KMS-11 (cell line): ENCODE data around the gene FOCAD.

ENCODE experiments used
- H2AFZ ChIP-seq: fragments of 200-600 bp; sonication (generic); 2 replicates; pipeline ENCODE4 v1.6.1; 2016; ENCODE audit warnings: antibody characterized with exemption, mixed run types, low read depth
- H3K27ac ChIP-seq: fragments of 200-600 bp; sonication (generic); 2 replicates; pipeline ENCODE4 v1.6.1; 2016; ENCODE audit warnings: mild to moderate bottlenecking, mixed run types
- H3K27me3 ChIP-seq: fragments of 200-600 bp; sonication (generic); 2 replicates; pipeline ENCODE4 v1.6.1; 2017; ENCODE audit warnings: mild to moderate bottlenecking, low read depth, mixed run types, moderate library complexity; ENCODE audit not compliant: insufficient read depth
- H3K36me3 ChIP-seq: fragments of 200-600 bp; sonication (generic); 2 replicates; pipeline ENCODE4 v1.6.1; 2017; ENCODE audit warnings: mild to moderate bottlenecking, mixed run types; ENCODE audit not compliant: insufficient read depth
- H3K4me1 ChIP-seq: fragments of 200-600 bp; sonication (generic); 2 replicates; pipeline ENCODE4 v1.6.1; 2016; ENCODE audit warnings: mild to moderate bottlenecking, low read depth, mixed run types; ENCODE audit not compliant: poor library complexity, severe bottlenecking
- H3K4me2 ChIP-seq: fragments of 200-600 bp; sonication (generic); 2 replicates; pipeline ENCODE4 v1.7.0; 2016; ENCODE audit warnings: mild to moderate bottlenecking, mixed run types
- H3K4me3 ChIP-seq: fragments of 200-600 bp; sonication (generic); IDR thresholded peaks from 2 replicates; pipeline ENCODE4 v1.6.1; 2017; ENCODE audit warnings: low read depth, low read length, mixed read lengths; ENCODE audit not compliant: insufficient read depth
- H3K79me2 ChIP-seq: fragments of 200-600 bp; sonication (generic); 2 replicates; pipeline ENCODE4 v1.6.1; 2016; ENCODE audit warnings: low read depth, mixed run types; ENCODE audit not compliant: insufficient read depth
- H3K9ac ChIP-seq: fragments of 200-600 bp; sonication (generic); 2 replicates; pipeline ENCODE4 v1.6.1; 2016; ENCODE audit warnings: mild to moderate bottlenecking, mixed run types
- H4K20me1 ChIP-seq: fragments of 200-600 bp; sonication (generic); 2 replicates; pipeline ENCODE4 v1.6.1; 2016; ENCODE audit warnings: mild to moderate bottlenecking, mixed run types; ENCODE audit not compliant: insufficient read depth
- TF ChIP-seq, protein P1 (sequence below): fragments of 200-600 bp; sonication (generic); conservative IDR thresholded peaks from 2 replicates; pipeline ENCODE4 v1.6.1; 2017; ENCODE audit warnings: low read depth, mild to moderate bottlenecking, antibody characterized with exemption, low read length, moderate library complexity, mixed read lengths

FOCAD gene

DNA sequence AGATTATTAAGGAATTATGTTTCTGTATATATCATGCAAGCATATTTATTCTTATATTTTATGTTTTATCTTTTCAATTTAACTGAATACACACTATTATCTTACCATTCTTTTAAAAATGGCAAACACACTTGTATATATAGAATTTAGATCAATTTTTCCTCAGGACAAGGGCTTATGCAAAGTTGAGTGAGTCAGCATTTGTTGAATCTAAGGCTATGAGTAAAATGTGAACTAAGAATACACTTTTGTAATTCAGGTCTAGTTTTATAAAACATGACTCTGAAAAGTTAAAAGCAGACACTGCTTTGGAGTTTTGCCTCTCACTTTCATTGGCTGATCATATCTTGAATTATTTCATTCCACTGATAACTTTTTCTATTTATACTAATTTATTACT is 127.8 kb downstream of the FOCAD start:
- H4K20me1 ChIP-seq: no peaks in the 10 kb centered on the region
- TF ChIP-seq, protein P1, sequence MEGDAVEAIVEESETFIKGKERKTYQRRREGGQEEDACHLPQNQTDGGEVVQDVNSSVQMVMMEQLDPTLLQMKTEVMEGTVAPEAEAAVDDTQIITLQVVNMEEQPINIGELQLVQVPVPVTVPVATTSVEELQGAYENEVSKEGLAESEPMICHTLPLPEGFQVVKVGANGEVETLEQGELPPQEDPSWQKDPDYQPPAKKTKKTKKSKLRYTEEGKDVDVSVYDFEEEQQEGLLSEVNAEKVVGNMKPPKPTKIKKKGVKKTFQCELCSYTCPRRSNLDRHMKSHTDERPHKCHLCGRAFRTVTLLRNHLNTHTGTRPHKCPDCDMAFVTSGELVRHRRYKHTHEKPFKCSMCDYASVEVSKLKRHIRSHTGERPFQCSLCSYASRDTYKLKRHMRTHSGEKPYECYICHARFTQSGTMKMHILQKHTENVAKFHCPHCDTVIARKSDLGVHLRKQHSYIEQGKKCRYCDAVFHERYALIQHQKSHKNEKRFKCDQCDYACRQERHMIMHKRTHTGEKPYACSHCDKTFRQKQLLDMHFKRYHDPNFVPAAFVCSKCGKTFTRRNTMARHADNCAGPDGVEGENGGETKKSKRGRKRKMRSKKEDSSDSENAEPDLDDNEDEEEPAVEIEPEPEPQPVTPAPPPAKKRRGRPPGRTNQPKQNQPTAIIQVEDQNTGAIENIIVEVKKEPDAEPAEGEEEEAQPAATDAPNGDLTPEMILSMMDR: no peak
- H3K79me2 ChIP-seq: no peaks in the 10 kb centered on the region
- no peak overlapping the region for H3K9ac ChIP-seq
- H3K27me3 ChIP-seq: no peaks in the 10 kb centered on the region
- no peak overlapping the region for H3K4me3 ChIP-seq
- H3K4me2 ChIP-seq: no peak overlapping the region
- H2AFZ ChIP-seq: no peak overlapping the region
- H3K36me3 ChIP-seq: no peaks in the 10 kb centered on the region
- no peak overlapping the region for H3K27ac ChIP-seq
- no peaks in the 10 kb centered on the region for H3K4me1 ChIP-seq

DNA sequence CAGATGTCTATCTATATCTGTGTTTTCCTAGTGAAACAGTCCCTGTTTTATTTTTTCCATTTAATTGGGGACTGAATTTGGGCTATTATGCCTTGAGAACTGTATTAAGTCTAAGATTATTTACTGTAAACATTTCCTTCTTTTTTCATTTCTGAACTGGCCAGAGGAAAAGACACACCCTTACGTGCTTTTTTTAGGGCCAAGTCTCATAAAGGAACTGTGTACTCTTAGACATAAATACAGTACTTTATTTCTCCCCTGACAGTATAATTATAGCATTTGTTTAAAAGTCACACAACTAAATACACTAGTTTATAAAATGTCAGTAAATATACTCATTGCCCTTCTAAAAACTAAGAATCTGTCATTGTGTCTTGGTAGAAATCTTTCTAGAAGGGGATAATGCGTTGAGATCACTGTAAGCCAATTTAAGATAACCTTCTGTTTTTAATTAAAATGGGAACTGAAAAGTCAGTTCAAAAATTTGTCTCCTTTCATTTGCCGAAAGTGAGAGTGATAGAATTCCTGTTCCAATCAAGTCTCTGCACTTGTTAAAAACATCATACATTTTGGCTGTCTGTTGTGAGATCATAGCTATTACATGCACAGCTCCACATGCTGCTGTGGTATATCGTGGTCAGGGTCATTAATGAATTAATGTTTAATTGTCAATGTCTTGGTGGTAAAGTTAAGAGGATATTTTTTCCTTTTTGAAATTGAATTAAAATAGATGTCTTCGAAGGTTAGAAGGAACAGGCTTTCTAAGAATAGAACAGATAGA is 132.1 kb downstream of the FOCAD start:
- Histone ChIP-seq H3K27ac (no peak overlapping the region), H3K4me1 (no peaks in the 10 kb centered on the region), H3K27me3 (no peaks in the 10 kb centered on the region), H3K9ac (no peak overlapping the region), H2AFZ (no peak overlapping the region), H3K79me2 (no peaks in the 10 kb centered on the region), H3K36me3 (no peaks in the 10 kb centered on the region), H3K4me3 (no peak overlapping the region), H3K4me2 (no peak overlapping the region), H4K20me1 (no peaks in the 10 kb centered on the region)
- TF ChIP-seq, protein P1: no peak

DNA sequence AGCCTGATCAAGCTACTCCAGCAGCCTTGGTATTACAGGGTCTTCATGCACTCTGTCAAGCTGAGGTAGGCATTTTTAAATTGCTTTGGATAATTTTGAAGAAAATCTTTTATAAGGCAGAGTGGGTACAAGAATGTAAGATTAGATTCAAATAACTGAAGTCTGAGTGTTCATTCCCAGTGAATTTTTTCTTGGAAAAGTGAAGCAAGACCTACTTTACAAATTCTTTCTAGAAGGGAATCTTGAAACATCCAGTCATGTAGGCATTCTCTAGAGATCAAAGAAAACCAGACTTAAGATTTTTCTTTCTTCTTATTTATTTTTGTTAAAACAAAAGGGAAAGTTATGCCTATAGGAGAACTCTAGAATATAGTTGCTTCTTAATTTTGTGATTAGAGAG is 139.0 kb downstream of the FOCAD start:
- H3K36me3 ChIP-seq: no peaks in the 10 kb centered on the region
- H2AFZ ChIP-seq: no peak overlapping the region
- H3K4me1 ChIP-seq: no peaks in the 10 kb centered on the region
- H3K79me2 ChIP-seq: no peaks in the 10 kb centered on the region
- H4K20me1 ChIP-seq: no peaks in the 10 kb centered on the region
- no peak overlapping the region for H3K4me2 ChIP-seq
- H3K27ac ChIP-seq: no peak overlapping the region
- TF ChIP-seq, protein P1: no peak
- H3K9ac ChIP-seq: no peak overlapping the region
- H3K4me3 ChIP-seq: no peak overlapping the region
- H3K27me3 ChIP-seq: no peaks in the 10 kb centered on the region

DNA sequence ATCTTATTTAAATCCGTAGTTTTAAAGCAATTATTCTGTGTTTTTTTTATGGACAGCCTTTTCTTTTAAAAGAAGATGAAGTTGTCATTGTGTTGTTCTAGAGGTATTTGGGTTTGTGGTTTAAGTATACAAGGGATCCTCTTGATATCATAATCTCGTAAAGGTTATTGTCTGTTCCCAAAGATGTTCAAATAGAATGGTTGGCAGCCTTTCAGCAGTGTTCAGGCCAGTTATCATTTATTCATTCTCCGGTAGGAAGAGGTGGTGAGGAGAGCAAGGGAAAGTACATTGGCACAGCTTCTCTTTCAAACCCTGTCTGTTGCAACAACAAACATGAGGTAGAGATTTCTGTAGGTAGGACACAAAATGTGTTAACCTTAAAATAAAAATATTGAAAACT is 147.0 kb downstream of the FOCAD start:
- Histone ChIP-seq H3K4me1 (no peaks in the 10 kb centered on the region), H3K36me3 (no peaks in the 10 kb centered on the region), H3K27ac (no peak overlapping the region), H4K20me1 (no peaks in the 10 kb centered on the region), H3K79me2 (no peaks in the 10 kb centered on the region), H2AFZ (no peak overlapping the region), H3K4me2 (no peak overlapping the region), H3K27me3 (no peaks in the 10 kb centered on the region), H3K4me3 (no peak overlapping the region), H3K9ac (no peak overlapping the region)
- TF ChIP-seq, protein P1: no peak
